DOHH2 (cell line): ENCODE data around the gene ROR1.

ENCODE experiments used
- H3F3A ChIP-seq: fragments of 200-600 bp; sonication (generic), shearing (Covaris generic); 2 replicates; pipeline ENCODE4 v1.6.0; 2016; ENCODE audit warnings: antibody characterized with exemption, mild to moderate bottlenecking; ENCODE audit not compliant: control insufficient read depth, insufficient read depth
- H3K27ac ChIP-seq: fragments of 200-600 bp; sonication (generic); 2 replicates; pipeline ENCODE4 v1.5.1; 2014; ENCODE audit warnings: low read depth, mild to moderate bottlenecking, low read length, moderate library complexity
- H3K27me3 ChIP-seq: fragments of 200-600 bp; sonication (generic); 2 replicates; pipeline ENCODE4 v1.6.1; 2014; ENCODE audit warnings: mild to moderate bottlenecking, low read length, mixed read lengths; ENCODE audit not compliant: control insufficient read depth
- H3K36me3 ChIP-seq: fragments of 200-600 bp; sonication (generic); 2 replicates; pipeline ENCODE4 v1.6.1; 2014; ENCODE audit warnings: mild to moderate bottlenecking, low read length, moderate library complexity, mixed read lengths; ENCODE audit not compliant: control insufficient read depth
- H3K4me1 ChIP-seq: fragments of 200-600 bp; sonication (generic); 2 replicates; pipeline ENCODE4 v1.6.1; 2014; ENCODE audit warnings: mild to moderate bottlenecking, low read length, mixed read lengths; ENCODE audit not compliant: control insufficient read depth
- H3K4me2 ChIP-seq: fragments of 200-600 bp; sonication (generic); 2 replicates; pipeline ENCODE4 v1.6.0; 2014; ENCODE audit warnings: mild to moderate bottlenecking, low read length, moderate library complexity
- H3K4me3 ChIP-seq: fragments of 200-600 bp; sonication (generic); 2 replicates; pipeline ENCODE4 v1.5.1; 2014; ENCODE audit warnings: mild to moderate bottlenecking, low read length, mixed read lengths
- H3K79me2 ChIP-seq: fragments of 200-600 bp; sonication (generic); 2 replicates; pipeline ENCODE4 v1.6.1; 2014; ENCODE audit warnings: mild to moderate bottlenecking, low read length, mixed read lengths; ENCODE audit not compliant: control insufficient read depth
- H3K9me2 ChIP-seq: fragments of 200-600 bp; sonication (generic); replicated peaks from 2 replicates; pipeline ENCODE4 v1.6.1; 2014; ENCODE audit warnings: mild to moderate bottlenecking, low read length, mixed read lengths; ENCODE audit not compliant: control insufficient read depth
- H3K9me3 ChIP-seq: fragments of 200-600 bp; sonication (generic); 2 replicates; pipeline ENCODE4 v1.6.1; 2014; ENCODE audit warnings: antibody characterized with exemption, low read length, mixed read lengths; ENCODE audit not compliant: control insufficient read depth, insufficient read depth
- H4K20me1 ChIP-seq: fragments of 200-600 bp; sonication (generic); 2 replicates; pipeline ENCODE4 v1.6.0; 2014; ENCODE audit warnings: low read depth, mild to moderate bottlenecking, antibody characterized with exemption, low read length, moderate library complexity; ENCODE audit not compliant: control insufficient read depth, insufficient read depth
- EZH2phosphoT487 ChIP-seq: fragments of 200-600 bp; sonication (generic); IDR thresholded peaks from 2 replicates; pipeline ENCODE4 v1.6.1; 2017; ENCODE audit warnings: borderline replicate concordance, mild to moderate bottlenecking, antibody characterized with exemption, low read length, moderate library complexity, mixed read lengths
- TF ChIP-seq, protein P1 (sequence below): fragments of 200-600 bp; sonication (generic); IDR thresholded peaks from one replicate; pipeline ENCODE4 v1.5.1; 2014; ENCODE audit warnings: antibody characterized with exemption, mild to moderate bottlenecking, low read depth, low read length; ENCODE audit not compliant: poor library complexity, severe bottlenecking

The ROR1 gene

DNA sequence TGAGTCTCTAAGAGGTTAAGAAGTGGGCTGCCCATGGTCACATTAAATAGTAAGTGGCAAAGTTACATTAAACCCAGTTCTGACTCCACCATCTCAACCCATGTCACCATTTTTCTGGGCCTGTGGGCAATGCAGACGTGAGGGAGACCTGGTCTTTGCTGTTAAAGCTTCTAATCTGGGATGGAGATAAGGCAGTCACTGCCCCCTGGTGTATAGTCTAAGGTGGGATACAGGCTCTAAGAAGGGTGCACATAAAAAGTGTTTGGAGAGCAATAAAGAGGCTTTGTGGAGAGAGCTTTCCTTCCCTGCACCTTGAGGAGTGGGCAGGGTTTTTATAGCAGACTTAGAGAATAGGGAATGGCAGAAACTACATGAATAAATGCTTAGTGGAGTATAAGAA lies 141.3 kb downstream of the ROR1 start:
- Histone ChIP-seq H3K4me2 (no peak overlapping the region), H4K20me1 (no peaks in the 10 kb centered on the region), H3K4me3 (no peak overlapping the region), H3F3A (no peaks in the 10 kb centered on the region), H3K4me1 (no peaks in the 10 kb centered on the region), H3K27me3 (peaks cover 4% of the 10 kb centered on the region), H3K27ac (no peak overlapping the region), H3K79me2 (no peaks in the 10 kb centered on the region), H3K36me3 (no peaks in the 10 kb centered on the region), H3K9me3 (no peaks in the 10 kb centered on the region), H3K9me2 (no peaks in the 10 kb centered on the region)
- TF ChIP-seq EZH2phosphoT487, result no peak
- TF ChIP-seq, protein P1, sequence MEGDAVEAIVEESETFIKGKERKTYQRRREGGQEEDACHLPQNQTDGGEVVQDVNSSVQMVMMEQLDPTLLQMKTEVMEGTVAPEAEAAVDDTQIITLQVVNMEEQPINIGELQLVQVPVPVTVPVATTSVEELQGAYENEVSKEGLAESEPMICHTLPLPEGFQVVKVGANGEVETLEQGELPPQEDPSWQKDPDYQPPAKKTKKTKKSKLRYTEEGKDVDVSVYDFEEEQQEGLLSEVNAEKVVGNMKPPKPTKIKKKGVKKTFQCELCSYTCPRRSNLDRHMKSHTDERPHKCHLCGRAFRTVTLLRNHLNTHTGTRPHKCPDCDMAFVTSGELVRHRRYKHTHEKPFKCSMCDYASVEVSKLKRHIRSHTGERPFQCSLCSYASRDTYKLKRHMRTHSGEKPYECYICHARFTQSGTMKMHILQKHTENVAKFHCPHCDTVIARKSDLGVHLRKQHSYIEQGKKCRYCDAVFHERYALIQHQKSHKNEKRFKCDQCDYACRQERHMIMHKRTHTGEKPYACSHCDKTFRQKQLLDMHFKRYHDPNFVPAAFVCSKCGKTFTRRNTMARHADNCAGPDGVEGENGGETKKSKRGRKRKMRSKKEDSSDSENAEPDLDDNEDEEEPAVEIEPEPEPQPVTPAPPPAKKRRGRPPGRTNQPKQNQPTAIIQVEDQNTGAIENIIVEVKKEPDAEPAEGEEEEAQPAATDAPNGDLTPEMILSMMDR, result peak; percentile 58

- Histone ChIP-seq H3K4me1 (no peaks in the 10 kb centered on the region), H3K9me3 (no peaks in the 10 kb centered on the region), H3K36me3 (no peaks in the 10 kb centered on the region), H3K4me3 (no peak overlapping the region), H3K4me2 (no peak overlapping the region), H3K27me3 (peaks cover 4% of the 10 kb centered on the region), H3F3A (no peaks in the 10 kb centered on the region), H3K79me2 (no peaks in the 10 kb centered on the region), H3K9me2 (no peaks in the 10 kb centered on the region), H3K27ac (no peak overlapping the region), H4K20me1 (no peaks in the 10 kb centered on the region)
- TF ChIP-seq, protein P1, result no peak
- no peak for TF ChIP-seq EZH2phosphoT487
Measured at GRCh38 chr1:63916485-63917360, 142.9 kb downstream of the ROR1 start.

DNA sequence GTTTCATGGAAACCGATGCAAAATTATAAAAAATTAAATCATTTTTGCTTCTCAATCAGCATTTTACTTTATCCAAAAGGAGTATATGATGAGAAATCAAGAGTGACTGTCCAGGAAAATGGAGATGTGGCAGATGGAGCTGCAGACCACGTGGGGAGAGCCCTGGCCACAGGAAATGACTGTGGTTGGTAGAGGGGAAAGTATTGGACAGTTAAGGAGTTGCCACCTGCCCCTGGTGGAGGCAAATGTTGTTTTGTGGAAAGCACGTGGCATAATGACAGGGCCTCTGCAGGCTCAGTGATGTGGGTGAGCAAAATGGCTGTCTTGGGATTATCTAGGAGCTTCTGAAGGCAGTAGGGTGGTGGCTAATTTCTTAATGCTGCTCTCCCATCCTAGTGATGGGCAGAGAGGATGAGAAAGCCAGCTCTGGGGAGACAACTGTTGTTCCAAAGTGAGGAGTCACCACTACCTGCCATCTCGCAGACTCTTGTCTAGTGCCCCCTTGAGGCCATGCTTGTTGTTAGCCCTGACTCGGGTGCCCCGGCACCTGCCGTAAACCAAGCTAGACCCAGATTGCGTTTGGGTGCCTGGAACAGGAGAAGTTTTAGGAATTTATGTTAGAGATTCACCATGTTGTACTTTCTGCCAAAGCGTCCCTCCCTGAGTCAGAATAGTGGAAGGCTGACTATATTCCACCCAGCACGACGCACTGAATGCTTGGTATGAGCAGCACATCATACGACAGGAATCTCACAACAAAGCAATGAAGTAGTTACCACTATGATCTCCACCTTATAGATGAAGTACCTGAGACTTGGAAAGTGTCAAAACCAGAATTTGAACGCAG lies 144.0 kb downstream of the ROR1 start:
- Histone ChIP-seq H3K4me1 (no peaks in the 10 kb centered on the region), H3K9me3 (no peaks in the 10 kb centered on the region), H3K36me3 (no peaks in the 10 kb centered on the region), H3K27ac (no peak overlapping the region), H3F3A (no peaks in the 10 kb centered on the region), H4K20me1 (no peaks in the 10 kb centered on the region), H3K9me2 (no peaks in the 10 kb centered on the region), H3K4me2 (no peak overlapping the region), H3K79me2 (no peaks in the 10 kb centered on the region), H3K27me3 (peaks cover 8% of the 10 kb centered on the region; the same call in 1 of the 2 replicates), H3K4me3 (no peak overlapping the region)
- TF ChIP-seq EZH2phosphoT487, result no peak
- TF ChIP-seq, protein P1, result peak; percentile 75
